HG02763 (cell line): Measurements from ENCODE around the gene INSRR.

Experiments
- ATAC-seq: cut with Tn5 transposase; IDR thresholded peaks from one replicate; pipeline ENCODE4 v1.9.1; 2021; ENCODE audit warnings: mild to moderate bottlenecking, moderate library complexity; ENCODE audit not compliant: unreplicated experiment

The INSRR gene

DNA sequence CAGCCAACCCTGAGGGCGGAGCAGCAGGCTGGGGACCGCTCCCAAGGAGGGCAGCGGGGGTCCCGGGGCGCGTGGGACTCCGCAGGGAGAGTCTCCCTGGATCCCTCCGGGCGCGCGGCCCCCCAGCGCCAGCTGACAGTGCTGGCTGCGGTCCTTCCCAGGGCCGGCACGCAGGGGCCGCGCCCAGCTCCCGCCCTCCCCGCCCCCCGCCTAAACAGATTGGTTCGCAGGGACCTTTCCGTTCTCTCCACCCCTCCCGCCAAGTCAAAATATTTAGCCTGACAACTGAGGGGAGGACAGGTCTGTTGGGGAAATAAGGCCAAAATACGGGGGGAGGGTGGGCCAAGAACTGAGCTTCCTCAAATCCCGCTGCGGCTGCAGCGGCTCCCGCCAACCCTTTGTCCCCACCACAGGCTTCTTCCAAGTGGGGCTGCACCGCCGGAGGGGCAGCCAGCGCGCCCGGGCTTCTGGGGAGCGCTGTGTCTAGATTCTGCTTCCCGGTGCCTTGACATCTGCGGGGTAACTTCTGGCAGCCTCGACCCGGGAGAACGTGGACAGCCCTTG, at the start of gene INSRR:
Gene INSRR, minus strand, starts transcription at position 159 of the 564 bp plus-strand sequence. CDS start 496 bp downstream, outside the sequence.
- no peak for ATAC-seq

GRCh38 chr1:156908541-156908940, 49.6 kb upstream of the INSRR start:
- no peak for ATAC-seq

GRCh38 chr1:156906206-156906906, 47.4 kb upstream of the INSRR start:
- ATAC-seq: no peak

DNA sequence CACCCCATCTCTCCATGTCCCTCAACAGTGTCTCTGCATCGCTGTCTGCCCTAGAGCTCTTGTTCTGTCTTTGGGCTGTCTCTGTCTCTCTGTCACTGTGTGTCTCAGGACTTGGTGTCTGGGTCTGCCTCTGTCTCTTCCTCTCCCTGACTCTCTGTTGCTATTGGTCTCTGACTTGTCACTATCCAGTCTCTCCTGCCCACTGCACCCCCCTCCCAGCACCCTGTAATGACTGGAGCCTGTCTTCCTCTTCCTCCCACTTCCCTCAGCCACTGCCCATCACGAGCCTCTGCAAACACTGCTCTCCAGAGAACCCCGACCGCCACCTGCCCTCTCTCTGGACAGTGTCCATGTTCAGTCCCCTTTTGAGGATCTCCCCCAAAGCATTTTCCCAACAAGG, 46.7 kb upstream of the INSRR start:
- no peak for ATAC-seq

GRCh38 chr1:156905176-156905575, 46.3 kb upstream of the INSRR start:
- no peak for ATAC-seq

- ATAC-seq: no peak
Measured at GRCh38 chr1:156904187-156904959, 45.5 kb upstream of the INSRR start.

DNA sequence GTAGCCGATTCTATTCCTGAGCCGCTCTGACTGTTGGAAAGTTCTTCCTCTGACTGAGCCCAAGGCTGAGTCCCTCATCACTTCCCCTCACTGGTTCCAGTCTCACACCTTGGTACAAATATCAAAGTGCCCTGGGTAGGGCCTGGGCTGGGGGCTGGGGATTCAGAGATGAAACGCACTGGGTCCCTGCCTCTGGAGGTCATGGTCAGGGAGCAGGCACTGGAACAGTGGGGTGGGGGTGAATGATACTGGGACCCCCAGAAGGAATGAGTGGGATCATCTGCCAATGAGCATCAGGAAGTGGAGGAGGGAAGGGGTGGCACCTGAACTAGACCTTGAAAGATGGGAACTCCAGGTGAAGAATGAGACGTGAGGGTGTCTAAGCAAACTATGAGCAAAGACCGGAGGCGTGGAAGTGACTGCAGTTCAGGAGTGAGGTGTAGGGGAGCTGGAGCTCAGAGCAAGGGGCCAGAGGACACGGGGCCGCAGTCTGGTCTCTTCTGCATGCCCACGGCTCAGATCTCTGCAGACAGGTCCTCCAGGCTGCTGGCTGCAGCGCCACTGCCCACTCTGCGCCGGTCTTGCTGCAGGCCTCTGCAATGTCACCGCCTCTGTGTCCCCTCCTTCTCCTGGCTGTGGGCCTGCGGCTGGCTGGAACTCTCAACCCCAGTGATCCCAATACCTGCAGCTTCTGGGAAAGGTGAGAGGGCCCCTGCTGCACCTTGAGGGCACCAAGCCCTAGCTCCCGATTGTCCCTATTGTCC, 44.6 kb upstream of the INSRR start:
- no peak for ATAC-seq

GRCh38 chr1:156901966-156902915, 43.3 kb upstream of the INSRR start:
- no peak for ATAC-seq

- no peak for ATAC-seq
Measured at GRCh38 chr1:156901590-156901900, 42.6 kb upstream of the INSRR start.

DNA sequence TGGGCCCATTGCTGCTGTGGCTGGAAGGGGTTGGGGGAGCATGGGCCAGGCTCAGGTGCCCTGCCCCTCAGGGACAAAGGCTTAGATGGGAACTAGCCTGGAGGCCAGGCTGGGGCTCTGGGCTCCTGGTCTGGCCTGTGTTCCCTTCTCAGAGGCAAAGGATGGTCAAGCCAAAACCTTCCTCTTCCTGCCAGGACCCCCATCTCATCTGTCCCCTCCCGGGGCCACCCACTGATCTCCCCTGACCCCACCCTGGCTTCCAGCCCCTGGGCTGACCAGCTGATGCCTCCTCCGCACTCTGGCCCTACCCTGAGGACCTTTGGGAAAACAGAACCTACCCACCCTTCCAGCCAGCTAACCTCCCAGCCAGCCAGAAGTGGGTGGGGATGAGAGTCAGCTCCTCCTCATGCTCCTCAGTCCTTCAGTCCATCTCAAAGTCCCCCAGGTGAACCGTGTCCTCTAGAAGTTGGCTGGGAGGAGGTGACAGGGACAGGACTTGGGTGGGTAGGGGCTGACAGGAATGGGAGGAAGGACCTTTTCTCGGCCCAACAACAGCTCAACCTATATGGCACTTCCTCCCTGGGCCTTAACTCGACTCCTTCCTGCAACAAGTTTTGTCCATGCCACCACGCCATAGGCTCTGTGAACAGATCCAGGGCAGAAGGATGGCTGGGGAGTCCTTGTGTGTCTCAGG, 42.1 kb upstream of the INSRR start:
- ATAC-seq: no peak

DNA sequence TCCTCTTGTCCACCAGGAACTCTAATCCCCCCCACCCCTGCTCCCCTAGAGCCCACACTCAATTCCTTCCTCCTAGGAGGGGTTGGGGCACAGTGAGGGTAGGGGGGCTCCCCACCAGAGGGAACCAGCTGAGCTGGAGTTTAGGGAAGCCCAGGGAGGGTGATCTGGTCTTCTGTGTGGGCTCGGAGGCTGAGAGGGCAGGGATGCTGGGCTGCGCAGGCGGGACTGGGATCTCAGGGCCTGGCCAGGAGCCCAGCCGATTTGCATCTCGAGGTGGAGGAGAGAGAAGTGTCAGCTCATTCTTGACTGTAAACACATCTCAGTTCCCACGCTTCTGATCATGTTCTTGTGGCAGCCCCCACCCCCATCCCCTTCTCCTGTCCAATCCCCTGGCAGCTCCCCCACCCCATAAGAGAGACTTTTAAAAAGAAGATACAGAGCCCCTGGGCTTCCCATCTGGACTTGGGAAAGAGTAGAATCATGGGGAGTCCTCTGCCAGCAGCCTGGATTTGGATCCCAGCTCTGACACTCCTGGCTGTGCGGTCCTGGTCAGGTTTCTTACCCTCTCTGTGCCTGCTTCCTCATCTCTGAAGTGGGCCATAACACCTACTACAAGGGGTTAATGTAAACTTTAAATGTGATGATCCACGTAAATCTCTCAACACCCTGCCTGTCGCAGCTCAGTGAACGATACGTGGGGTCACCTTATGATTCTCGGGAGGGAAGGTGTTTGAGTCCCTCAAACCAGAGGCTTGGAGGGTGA, 41.2 kb upstream of the INSRR start:
- no peak for ATAC-seq

DNA sequence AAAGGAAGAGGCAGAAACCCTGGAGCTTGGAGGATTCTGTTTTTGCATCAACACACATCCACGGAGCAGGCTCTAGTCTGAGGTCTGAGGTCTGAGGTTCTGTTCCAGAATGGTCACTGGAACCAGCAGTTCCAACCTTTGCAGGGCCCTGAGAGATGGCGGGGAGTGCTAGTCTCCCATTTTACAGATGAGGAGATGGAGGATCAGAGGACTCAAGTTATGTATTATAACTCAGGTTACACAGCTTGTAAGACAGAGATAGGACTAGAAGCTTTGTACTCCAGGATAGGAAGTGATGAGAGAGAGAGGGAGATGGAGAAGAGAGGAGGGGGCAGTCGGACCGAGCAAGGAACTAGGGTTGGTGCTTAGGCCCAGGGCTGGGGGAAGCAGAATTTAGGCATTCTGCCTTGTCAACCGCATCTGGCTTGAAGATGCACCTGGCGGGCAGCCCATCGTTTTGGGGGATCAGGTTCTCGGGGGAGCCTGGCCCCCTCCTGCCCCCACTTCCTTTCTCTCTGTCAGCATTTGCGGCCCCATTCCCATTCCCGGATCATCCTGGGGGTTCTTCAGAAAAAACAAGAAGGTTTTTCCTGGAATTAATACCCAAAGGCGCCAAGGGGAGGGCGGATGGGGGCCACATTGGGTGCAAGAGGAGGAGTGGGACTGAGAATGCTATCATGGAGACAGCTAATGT, 40.2 kb upstream of the INSRR start:
- ATAC-seq: no peak

- no peak for ATAC-seq
Measured at GRCh38 chr1:156898161-156898566, 39.2 kb upstream of the INSRR start.

- ATAC-seq: no peak
Measured at GRCh38 chr1:156897078-156897825, 38.3 kb upstream of the INSRR start.

DNA sequence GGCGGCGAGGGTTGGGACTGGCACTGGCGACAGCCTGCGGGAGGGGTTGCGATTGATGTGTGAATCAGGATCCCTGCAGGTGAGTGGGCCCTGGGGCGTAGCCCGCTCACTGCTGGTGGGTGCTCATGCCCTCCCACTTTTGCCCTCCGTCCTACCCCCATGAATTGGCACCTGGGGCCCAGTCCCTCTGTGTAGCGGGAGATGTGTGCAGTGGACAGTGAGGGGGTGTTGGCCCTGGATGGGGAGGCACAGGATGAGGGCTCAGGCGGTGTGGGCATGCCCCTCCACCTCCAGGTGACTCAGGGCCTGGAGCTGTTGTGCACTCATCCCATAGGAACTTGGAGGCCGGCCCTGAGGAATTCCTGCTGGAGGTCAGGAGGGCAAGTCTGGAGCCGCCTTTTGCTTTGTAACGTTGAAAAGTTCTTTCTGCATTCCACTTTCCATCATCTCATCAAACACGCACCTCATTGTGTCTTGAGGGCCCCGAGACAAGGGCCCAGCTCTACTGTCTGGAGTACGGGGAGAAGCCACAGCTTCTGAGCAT, 37.6 kb upstream of the INSRR start:
- no peak for ATAC-seq

GRCh38 chr1:156895927-156896326, 37.0 kb upstream of the INSRR start:
- ATAC-seq: no peak

DNA sequence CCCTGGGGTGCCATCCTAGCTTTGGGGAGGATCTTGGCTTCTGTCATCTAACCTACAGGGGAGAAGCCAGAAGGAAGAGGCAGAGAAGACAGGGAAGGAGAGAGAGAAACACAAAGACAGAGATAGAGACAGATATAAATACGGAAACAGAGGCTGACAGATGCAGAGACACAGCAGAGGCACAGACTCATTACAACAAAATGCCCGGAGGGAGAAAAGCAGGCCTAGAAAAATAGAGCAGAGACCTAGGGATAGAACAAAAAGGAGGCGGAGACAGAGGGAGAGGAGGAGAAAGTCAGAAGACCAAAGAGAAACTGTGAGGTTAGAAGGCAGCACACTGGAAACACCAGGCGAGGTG, 36.5 kb upstream of the INSRR start:
- no peak for ATAC-seq
